Type B pancreatic cell (in vitro differentiated cells): ENCODE data around the gene PMFBP1. TPM values are rescaled to one million over a fixed set of nuclear protein-coding genes. Genes with fewer than 3 reads are reported as not detected.

ENCODE experiments used
- DNase-seq: peaks from one replicate; pipeline ENCODE4 v3.0.0; 2021; ENCODE audit warnings: mixed read lengths; ENCODE audit not compliant: unreplicated experiment; ENCODE audit errors: extremely low spot score
- H3K27ac Mint-ChIP-seq: 2 replicates; pipeline ENCODE4 v1.8.0; 2021; ENCODE audit warnings: mild to moderate bottlenecking, mixed read lengths
- H3K27me3 Mint-ChIP-seq: 2 replicates; pipeline ENCODE4 v1.8.0; 2021; ENCODE audit warnings: mixed read lengths
- H3K36me3 Mint-ChIP-seq: 2 replicates; pipeline ENCODE4 v1.8.0; 2021; ENCODE audit warnings: mixed read lengths
- H3K4me1 Mint-ChIP-seq: one replicate; pipeline ENCODE4 v1.8.0; 2021; ENCODE audit warnings: mixed read lengths; ENCODE audit not compliant: unreplicated experiment
- H3K4me3 Mint-ChIP-seq: 2 replicates; pipeline ENCODE4 v1.8.0; 2021; ENCODE audit warnings: mild to moderate bottlenecking, mixed read lengths
- H3K9me3 Mint-ChIP-seq: 2 replicates; pipeline ENCODE4 v1.8.0; 2021; ENCODE audit warnings: mixed read lengths
- long read RNA-seq: library from polyadenylated mRNA; unstranded; transcript quantifications from one replicate; pipeline ENCODE4 v2.0.0, GENCODE V29; 2020
- total RNA-seq: library from RNA; stranded (reverse); gene quantifications from 2 replicates; pipeline ENCODE4 v1.2.1, GENCODE V29; 2021; ENCODE audit warnings: low replicate concordance
- TF ChIP-seq, protein P1 (sequence below): fragments of 200-600 bp; sonication (generic); conservative IDR thresholded peaks from 2 replicates; pipeline ENCODE4 v1.5.0; 2021; ENCODE audit warnings: antibody characterized with exemption, mild to moderate bottlenecking

Gene PMFBP1, protein sequence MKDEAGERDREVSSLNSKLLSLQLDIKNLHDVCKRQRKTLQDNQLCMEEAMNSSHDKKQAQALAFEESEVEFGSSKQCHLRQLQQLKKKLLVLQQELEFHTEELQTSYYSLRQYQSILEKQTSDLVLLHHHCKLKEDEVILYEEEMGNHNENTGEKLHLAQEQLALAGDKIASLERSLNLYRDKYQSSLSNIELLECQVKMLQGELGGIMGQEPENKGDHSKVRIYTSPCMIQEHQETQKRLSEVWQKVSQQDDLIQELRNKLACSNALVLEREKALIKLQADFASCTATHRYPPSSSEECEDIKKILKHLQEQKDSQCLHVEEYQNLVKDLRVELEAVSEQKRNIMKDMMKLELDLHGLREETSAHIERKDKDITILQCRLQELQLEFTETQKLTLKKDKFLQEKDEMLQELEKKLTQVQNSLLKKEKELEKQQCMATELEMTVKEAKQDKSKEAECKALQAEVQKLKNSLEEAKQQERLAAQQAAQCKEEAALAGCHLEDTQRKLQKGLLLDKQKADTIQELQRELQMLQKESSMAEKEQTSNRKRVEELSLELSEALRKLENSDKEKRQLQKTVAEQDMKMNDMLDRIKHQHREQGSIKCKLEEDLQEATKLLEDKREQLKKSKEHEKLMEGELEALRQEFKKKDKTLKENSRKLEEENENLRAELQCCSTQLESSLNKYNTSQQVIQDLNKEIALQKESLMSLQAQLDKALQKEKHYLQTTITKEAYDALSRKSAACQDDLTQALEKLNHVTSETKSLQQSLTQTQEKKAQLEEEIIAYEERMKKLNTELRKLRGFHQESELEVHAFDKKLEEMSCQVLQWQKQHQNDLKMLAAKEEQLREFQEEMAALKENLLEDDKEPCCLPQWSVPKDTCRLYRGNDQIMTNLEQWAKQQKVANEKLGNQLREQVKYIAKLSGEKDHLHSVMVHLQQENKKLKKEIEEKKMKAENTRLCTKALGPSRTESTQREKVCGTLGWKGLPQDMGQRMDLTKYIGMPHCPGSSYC
- total RNA-seq: 2.6 and 3.8 TPM in 2 replicates
- long read RNA-seq, partial matches to known transcripts: 0 of 3 reads
- long read RNA-seq, other reads (novel, unspliced or antisense): 3 of 3 reads

DNA sequence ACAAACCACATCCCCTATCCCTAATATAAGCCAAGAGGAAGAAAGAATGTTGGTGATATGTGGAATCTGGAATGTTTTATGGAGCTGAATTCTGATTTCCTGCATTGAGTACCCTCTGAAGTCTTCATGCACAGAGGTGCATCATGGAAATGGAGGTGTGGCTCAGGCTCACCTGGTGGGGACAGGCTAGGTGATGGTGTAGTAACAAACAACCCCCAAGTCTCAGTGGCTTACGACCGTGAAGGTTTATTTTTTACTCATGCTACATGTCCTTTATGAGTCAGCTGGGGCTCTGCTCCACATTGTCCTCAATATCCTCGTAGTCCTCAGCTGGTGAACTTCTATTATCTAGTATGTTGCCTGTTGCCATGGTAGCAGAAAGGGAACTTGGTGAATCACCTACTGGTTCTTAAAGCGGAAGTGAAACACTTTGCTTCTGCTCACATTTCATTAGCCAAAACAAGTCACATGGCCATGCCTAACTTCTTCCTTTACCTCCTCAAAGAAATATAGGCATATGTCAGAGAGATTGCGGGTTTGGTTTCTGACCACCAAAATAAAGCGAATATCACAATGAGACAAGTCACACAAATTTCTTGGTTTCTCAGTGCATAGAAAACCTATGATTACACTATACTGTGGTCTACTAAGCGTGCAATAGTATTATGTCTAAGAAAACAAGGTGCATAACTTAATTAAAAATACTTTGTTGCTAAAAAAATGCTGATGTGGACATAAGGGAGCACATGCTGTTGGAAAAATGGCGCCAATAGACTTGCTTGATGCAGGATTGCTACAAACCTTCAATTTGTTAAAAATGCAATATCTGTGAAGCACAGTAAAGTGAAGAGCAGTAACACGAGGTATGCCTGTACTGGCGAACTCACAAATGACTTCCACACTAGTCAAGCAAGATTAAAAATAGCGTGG lies at the start of gene PMFBP1:
Gene PMFBP1, minus strand, starts transcription at position 51 of the 930 bp plus-strand sequence. CDS start 947 bp downstream, outside the sequence.
- Mint-ChIP-seq H3K36me3 (no peaks in the 10 kb centered on the region), H3K4me3 (no peak within 1 kb of the TSS), H3K27me3 (no peaks in the 10 kb centered on the region), H3K27ac (no peak within 1 kb of the TSS), H3K4me1 (no peaks in the 10 kb centered on the region), H3K9me3 (no peaks in the 10 kb centered on the region)
- TF ChIP-seq, protein P1, sequence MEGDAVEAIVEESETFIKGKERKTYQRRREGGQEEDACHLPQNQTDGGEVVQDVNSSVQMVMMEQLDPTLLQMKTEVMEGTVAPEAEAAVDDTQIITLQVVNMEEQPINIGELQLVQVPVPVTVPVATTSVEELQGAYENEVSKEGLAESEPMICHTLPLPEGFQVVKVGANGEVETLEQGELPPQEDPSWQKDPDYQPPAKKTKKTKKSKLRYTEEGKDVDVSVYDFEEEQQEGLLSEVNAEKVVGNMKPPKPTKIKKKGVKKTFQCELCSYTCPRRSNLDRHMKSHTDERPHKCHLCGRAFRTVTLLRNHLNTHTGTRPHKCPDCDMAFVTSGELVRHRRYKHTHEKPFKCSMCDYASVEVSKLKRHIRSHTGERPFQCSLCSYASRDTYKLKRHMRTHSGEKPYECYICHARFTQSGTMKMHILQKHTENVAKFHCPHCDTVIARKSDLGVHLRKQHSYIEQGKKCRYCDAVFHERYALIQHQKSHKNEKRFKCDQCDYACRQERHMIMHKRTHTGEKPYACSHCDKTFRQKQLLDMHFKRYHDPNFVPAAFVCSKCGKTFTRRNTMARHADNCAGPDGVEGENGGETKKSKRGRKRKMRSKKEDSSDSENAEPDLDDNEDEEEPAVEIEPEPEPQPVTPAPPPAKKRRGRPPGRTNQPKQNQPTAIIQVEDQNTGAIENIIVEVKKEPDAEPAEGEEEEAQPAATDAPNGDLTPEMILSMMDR: no peak
- DNase-seq: no peak

DNA sequence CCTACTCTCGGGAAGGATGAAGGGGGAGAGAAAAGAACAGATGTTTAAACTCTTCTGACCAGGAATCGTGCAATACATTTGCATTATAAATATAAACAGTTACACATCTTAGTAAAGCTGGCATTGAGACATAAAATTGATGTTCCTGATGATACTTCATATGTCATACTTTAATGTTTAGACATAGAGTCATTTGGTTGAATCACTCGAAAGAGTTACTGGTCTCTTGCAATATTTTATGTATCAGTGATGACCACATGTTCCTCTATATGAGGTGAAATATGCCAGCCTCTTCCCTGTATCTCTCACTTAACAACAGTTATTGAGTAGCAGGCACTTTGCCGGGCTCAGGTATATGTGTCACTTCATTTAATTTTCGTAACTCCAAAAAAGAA lies 49.7 kb upstream of the PMFBP1 start:
- TF ChIP-seq, protein P1: no peak
- Mint-ChIP-seq H3K4me3 (no peak overlapping the region), H3K9me3 (peaks cover 7% of the 10 kb centered on the region), H3K27ac (no peak overlapping the region), H3K27me3 (peaks cover 3% of the 10 kb centered on the region), H3K36me3 (no peaks in the 10 kb centered on the region), H3K4me1 (peaks cover 10% of the 10 kb centered on the region)
- no peak for DNase-seq

DNA sequence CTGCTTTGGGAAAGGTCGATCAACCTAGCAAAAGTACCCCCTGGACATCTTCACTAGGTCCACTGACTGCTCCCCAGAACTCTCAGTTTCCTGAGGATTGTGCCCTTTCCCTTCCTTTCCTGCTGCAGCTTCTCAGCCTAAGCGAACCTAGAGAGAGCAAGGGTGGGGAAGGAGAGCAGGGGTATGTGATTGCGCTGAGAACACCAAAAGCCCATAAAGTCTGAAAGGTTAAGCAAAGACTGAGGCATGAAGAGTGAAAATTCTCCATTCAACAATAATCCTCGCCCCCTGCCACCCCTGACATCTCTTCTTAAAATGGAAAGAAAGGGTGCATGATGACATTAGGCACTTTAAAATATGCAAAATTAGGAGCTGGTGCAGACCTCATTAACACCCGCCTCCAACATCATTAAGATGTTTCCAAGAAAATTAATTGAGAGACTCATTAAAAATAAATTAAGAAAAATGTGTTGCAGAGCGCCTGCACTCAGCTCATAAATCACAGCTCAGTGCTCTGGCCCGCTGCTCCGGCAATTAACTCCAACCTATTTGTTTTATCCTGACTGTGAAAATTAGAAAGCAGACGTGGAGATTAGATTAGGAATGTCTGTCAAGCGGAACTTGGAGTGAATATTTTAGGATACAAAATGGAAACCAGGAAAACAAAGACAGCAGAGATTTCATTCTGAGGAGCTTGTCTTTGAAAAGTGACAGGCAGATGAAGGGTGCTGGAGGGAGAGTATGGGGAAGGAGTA lies 49.1 kb upstream of the PMFBP1 start:
- TF ChIP-seq, protein P1: no peak
- Mint-ChIP-seq H3K27ac (no peak overlapping the region), H3K4me3 (no peak overlapping the region), H3K27me3 (peaks cover 3% of the 10 kb centered on the region), H3K9me3 (peaks cover 7% of the 10 kb centered on the region), H3K36me3 (no peaks in the 10 kb centered on the region), H3K4me1 (peaks cover 10% of the 10 kb centered on the region)
- DNase-seq: no peak

DNA sequence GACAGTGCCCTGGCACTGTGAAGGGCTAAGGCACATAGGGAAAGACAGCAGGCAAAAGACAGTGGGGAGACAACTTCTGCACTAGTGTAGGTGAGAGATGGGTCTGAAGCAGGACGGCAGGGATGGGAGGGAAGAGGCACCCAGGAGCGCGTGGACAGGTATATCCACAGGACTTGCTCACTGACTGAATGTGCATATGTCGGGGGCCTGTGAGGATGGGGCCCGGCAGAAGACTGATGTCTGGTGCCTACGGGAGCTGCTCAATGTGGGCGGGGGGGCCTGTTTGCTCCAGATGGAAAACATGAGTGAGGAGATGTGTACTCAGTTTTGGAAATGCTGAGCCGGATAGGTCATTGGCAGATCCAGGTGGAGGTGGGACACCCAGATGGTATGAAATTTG lies 47.3 kb upstream of the PMFBP1 start:
- Mint-ChIP-seq H3K4me3 (no peak overlapping the region), H3K27ac (no peak overlapping the region)

More for the DNA sequence above, 47.3 kb upstream of the PMFBP1 start:
- H3K36me3 Mint-ChIP-seq: no peaks in the 10 kb centered on the region
- peaks cover 7% of the 10 kb centered on the region for H3K4me1 Mint-ChIP-seq
- H3K27me3 Mint-ChIP-seq: peaks cover 3% of the 10 kb centered on the region
- TF ChIP-seq, protein P1: no peak
- peaks cover 3% of the 10 kb centered on the region for H3K9me3 Mint-ChIP-seq
- DNase-seq: no peak
